NT2/D1 (cell line): ENCODE data around the gene THBS3.
A peak's percentile ranks its signal among the peaks of the same experiment; 100 is the strongest.
"Not testable (repeated sequence)": the region's sequence is repeated elsewhere in the genome, so short reads cannot be mapped to it uniquely, and the experiment has no call there.

ENCODE experiments used
- DNase-seq: peaks from one replicate; pipeline ENCODE4 v3.0.0-alpha.2; 2011; ENCODE audit warnings: low read depth, low spot score
- H3K27me3 ChIP-seq: 2 replicates; pipeline ENCODE4 v1.6.0; 2011; ENCODE audit warnings: mild to moderate bottlenecking; ENCODE audit not compliant: insufficient read length, insufficient read depth
- H3K36me3 ChIP-seq: 2 replicates; pipeline ENCODE4 v1.6.1; 2011; ENCODE audit warnings: mild to moderate bottlenecking, low read length, mixed read lengths; ENCODE audit not compliant: insufficient read depth, insufficient read length
- H3K4me1 ChIP-seq: 2 replicates; pipeline ENCODE4 v1.5.1; 2011; ENCODE audit not compliant: insufficient read depth, insufficient read length
- H3K4me3 ChIP-seq: 2 replicates; pipeline ENCODE4 v1.5.1; 2011; ENCODE audit warnings: low read depth; ENCODE audit not compliant: insufficient read length
- H3K9ac ChIP-seq: 2 replicates; pipeline ENCODE4 v1.6.0; 2011; ENCODE audit warnings: low read depth; ENCODE audit not compliant: insufficient read length
- H3K9me3 ChIP-seq: 2 replicates; pipeline ENCODE4 v1.5.1; 2011; ENCODE audit warnings: mild to moderate bottlenecking, low read length; ENCODE audit not compliant: insufficient read depth
- SUZ12 ChIP-seq: IDR thresholded peaks from 2 replicates; pipeline ENCODE4 v1.6.1; 2011; ENCODE audit not compliant: insufficient read length, insufficient read depth; ENCODE audit errors: extremely low read depth
- YY1 ChIP-seq: IDR thresholded peaks from 2 replicates; pipeline ENCODE4 v1.6.1; 2011; ENCODE audit not compliant: insufficient read length, insufficient read depth
- ZNF274 ChIP-seq: IDR thresholded peaks from 2 replicates; pipeline ENCODE4 v1.6.1; 2011; ENCODE audit warnings: mild to moderate bottlenecking, low read depth, low read length

Gene THBS3

GRCh38 chr1:155171836-155172731, 35.6 kb downstream of the THBS3 start:
- Histone ChIP-seq H3K9me3 (no peaks in the 10 kb centered on the region), H3K36me3 (peaks cover 42% of the 10 kb centered on the region), H3K9ac (peak overlapping the region; percentile 96), H3K27me3 (peaks cover 8% of the 10 kb centered on the region), H3K4me1 (peaks cover 14% of the 10 kb centered on the region), H3K4me3 (peak overlapping the region; percentile 91)
- no peak for DNase-seq
- TF ChIP-seq YY1 (no peak), ZNF274 (no peak), SUZ12 (no peak)

GRCh38 chr1:155170806-155171205, 36.9 kb downstream of the THBS3 start:
- Histone ChIP-seq H3K27me3 (peaks cover 8% of the 10 kb centered on the region), H3K9ac (no peak overlapping the region), H3K36me3 (peaks cover 38% of the 10 kb centered on the region), H3K9me3 (no peaks in the 10 kb centered on the region), H3K4me3 (no peak overlapping the region), H3K4me1 (peaks cover 18% of the 10 kb centered on the region)
- DNase-seq: no peak
- TF ChIP-seq ZNF274 (no peak), SUZ12 (no peak), YY1 (no peak)

- TF ChIP-seq ZNF274 (no peak), YY1 (no peak), SUZ12 (no peak)
- no peak for DNase-seq
- peaks cover 6% of the 10 kb centered on the region for H3K27me3 ChIP-seq
- peaks cover 38% of the 10 kb centered on the region for H3K36me3 ChIP-seq
- no peak overlapping the region for H3K4me3 ChIP-seq
- H3K4me1 ChIP-seq: peaks cover 21% of the 10 kb centered on the region
- H3K9ac ChIP-seq: no peak overlapping the region
- H3K9me3 ChIP-seq: no peaks in the 10 kb centered on the region
Measured at GRCh38 chr1:155170101-155170785, 37.5 kb downstream of the THBS3 start.

GRCh38 chr1:155169541-155169940, 38.2 kb downstream of the THBS3 start:
- Histone ChIP-seq H3K27me3 (no peaks in the 10 kb centered on the region), H3K4me1 (peaks cover 16% of the 10 kb centered on the region), H3K36me3 (peaks cover 38% of the 10 kb centered on the region), H3K9ac (no peak overlapping the region), H3K9me3 (peaks cover 1% of the 10 kb centered on the region; the same call in 1 of the 2 replicates), H3K4me3 (no peak overlapping the region)
- DNase-seq: no peak
- no peak for TF ChIP-seq YY1
- no peak for TF ChIP-seq ZNF274

GRCh38 chr1:155168456-155169210, 39.1 kb downstream of the THBS3 start:
- Histone ChIP-seq H3K9me3 (peaks cover 4% of the 10 kb centered on the region; the same call in 1 of the 2 replicates), H3K4me1 (peaks cover 13% of the 10 kb centered on the region), H3K4me3 (no peak overlapping the region), H3K36me3 (peaks cover 38% of the 10 kb centered on the region), H3K27me3 (no peaks in the 10 kb centered on the region), H3K9ac (no peak overlapping the region)
- no peak for DNase-seq
- TF ChIP-seq YY1: no peak
- TF ChIP-seq ZNF274: no peak
- TF ChIP-seq SUZ12: no peak

- not testable (repeated sequence) for H3K4me3 ChIP-seq, H3K9ac ChIP-seq, H3K27me3 ChIP-seq, DNase-seq, H3K9me3 ChIP-seq
- peaks cover 38% of the 10 kb centered on the region for H3K36me3 ChIP-seq
- H3K4me1 ChIP-seq: peaks cover 13% of the 10 kb centered on the region
Measured at GRCh38 chr1:155168105-155168445, 39.6 kb downstream of the THBS3 start.

GRCh38 chr1:155167166-155168104, 40.3 kb downstream of the THBS3 start:
- TF ChIP-seq SUZ12 (no peak), YY1 (no peak), ZNF274 (no peak)
- H3K27me3 ChIP-seq: no peaks in the 10 kb centered on the region
- peaks cover 13% of the 10 kb centered on the region for H3K4me1 ChIP-seq
- H3K4me3 ChIP-seq: peak overlapping the region; percentile 34
- H3K36me3 ChIP-seq: peaks cover 38% of the 10 kb centered on the region
- peak; percentile 97 for DNase-seq
- H3K9ac ChIP-seq: peak overlapping the region; percentile 63
- peaks cover 4% of the 10 kb centered on the region; the same call in 1 of the 2 replicates for H3K9me3 ChIP-seq
